ACC112 (cell line): ENCODE data around the gene ZBTB8OS.
"Not testable (repeated sequence)": the region's sequence is repeated elsewhere in the genome, so short reads cannot be mapped to it uniquely, and the experiment has no call there.

Source experiments
- H2AFZ ChIP-seq: fragments of 200-600 bp; sonication (generic); one replicate; pipeline ENCODE4 v1.6.0; 2017; ENCODE audit warnings: antibody characterized with exemption, low read length; ENCODE audit not compliant: unreplicated experiment
- H3K27ac ChIP-seq: fragments of 200-600 bp; sonication (generic); 2 replicates; pipeline ENCODE4 v1.5.1; 2014; ENCODE audit warnings: low read depth, mild to moderate bottlenecking, antibody characterized with exemption, low read length, moderate library complexity
- H3K27me3 ChIP-seq: fragments of 200-600 bp; sonication (generic); 2 replicates; pipeline ENCODE4 v1.6.1; 2014; ENCODE audit warnings: mild to moderate bottlenecking, antibody characterized with exemption, low read length, moderate library complexity, mixed read lengths; ENCODE audit not compliant: insufficient read depth
- H3K36me3 ChIP-seq: fragments of 200-600 bp; sonication (generic); 2 replicates; pipeline ENCODE4 v1.6.1; 2016; ENCODE audit warnings: mild to moderate bottlenecking, antibody characterized with exemption, low read length, moderate library complexity, mixed read lengths; ENCODE audit not compliant: insufficient read depth
- H3K4me1 ChIP-seq: fragments of 200-600 bp; sonication (generic); one replicate; pipeline ENCODE4 v1.6.1; 2016; ENCODE audit warnings: low read length, mixed read lengths; ENCODE audit not compliant: insufficient read depth, unreplicated experiment, control insufficient read depth
- H3K4me3 ChIP-seq: fragments of 200-600 bp; sonication (generic); 2 replicates; pipeline ENCODE4 v1.5.1; 2014; ENCODE audit warnings: mild to moderate bottlenecking, low read depth, low read length
- H3K79me2 ChIP-seq: fragments of 200-600 bp; sonication (generic); one replicate; pipeline ENCODE4 v1.6.0; 2016; ENCODE audit warnings: low read length; ENCODE audit not compliant: control insufficient read depth, unreplicated experiment, insufficient read depth

Gene ZBTB8OS

DNA sequence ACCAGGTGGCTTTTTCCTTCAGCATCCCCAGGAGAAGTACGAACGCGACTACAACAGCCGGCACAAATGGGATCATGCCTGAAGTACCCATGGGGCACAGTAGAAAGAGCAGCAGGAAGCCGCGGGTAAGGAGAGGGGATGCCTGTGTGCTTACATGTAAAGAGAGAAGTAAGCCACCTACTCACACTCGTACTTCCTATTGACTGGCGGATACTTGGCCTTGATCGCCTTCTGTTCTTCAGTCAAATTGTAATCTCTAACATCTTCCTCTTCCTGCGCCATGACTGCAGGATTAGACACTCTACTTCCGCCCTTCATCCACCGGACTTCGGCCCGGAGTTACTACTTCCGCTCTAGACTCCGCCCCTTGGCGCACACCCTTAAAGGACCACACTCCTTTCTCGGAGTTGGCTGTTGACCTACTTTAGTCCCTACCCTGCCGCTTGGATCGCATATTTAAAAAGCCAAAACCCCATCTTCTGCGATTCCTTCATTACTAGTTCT is at the start of gene ZBTB8OS:
Gene ZBTB8OS, minus strand, starts transcription at position 303 of the 504 bp plus-strand sequence. Its CDS starts 21 bp downstream, at position 282.
- H3K27ac ChIP-seq = peak within 1 kb of the TSS; percentile 98
- H3K36me3 ChIP-seq = peaks cover 29% of the 10 kb centered on the region
- H3K4me3 ChIP-seq = peak within 1 kb of the TSS; percentile 95
- peaks cover 74% of the 10 kb centered on the region for H3K79me2 ChIP-seq
- no peaks in the 10 kb centered on the region for H3K27me3 ChIP-seq
- peak within 1 kb of the TSS; percentile 99 for H2AFZ ChIP-seq
- peaks cover 30% of the 10 kb centered on the region for H3K4me1 ChIP-seq

GRCh38 chr1:32696996-32697395 is 46.6 kb upstream of the ZBTB8OS start:
- not testable (repeated sequence) for H2AFZ ChIP-seq, H3K36me3 ChIP-seq, H3K27me3 ChIP-seq, H3K4me3 ChIP-seq, H3K27ac ChIP-seq
- peaks cover 24% of the 10 kb centered on the region for H3K4me1 ChIP-seq
- peaks cover 13% of the 10 kb centered on the region for H3K79me2 ChIP-seq

DNA sequence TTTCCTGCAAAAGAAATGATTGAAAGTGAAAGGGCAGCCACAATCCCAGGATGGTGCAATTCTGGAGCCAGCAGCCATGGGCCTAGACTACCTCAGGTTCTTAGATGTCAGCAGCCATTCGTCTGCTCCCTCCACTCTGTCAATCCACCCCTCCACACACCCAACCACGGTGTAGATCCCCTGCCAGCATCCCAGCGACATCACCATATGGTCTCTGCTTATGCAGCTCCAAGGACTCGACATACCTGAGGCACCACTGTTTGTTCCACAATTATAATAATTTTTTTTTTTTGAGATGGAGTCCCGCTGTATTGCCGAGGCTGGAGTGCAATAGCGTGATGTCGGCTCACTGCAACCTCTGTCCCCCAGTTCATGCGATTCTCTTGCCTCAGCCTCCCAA is 45.7 kb upstream of the ZBTB8OS start:
- H3K27me3 ChIP-seq = no peaks in the 10 kb centered on the region
- peaks cover 17% of the 10 kb centered on the region for H3K4me1 ChIP-seq
- H3K27ac ChIP-seq = no peak overlapping the region; the same call in 1 of the 2 replicates
- H3K79me2 ChIP-seq = peaks cover 9% of the 10 kb centered on the region
- H3K4me3 ChIP-seq = no peak overlapping the region
- H2AFZ ChIP-seq = no peak overlapping the region
- H3K36me3 ChIP-seq = 0 out of 2 replicates have a peak, but pooled peaks cover 3% of the 10 kb centered on the region

- H2AFZ ChIP-seq = no peak overlapping the region
- peak overlapping the region; percentile 22 for H3K27ac ChIP-seq
Observed at GRCh38 chr1:32695098-32695904, 45.0 kb upstream of the ZBTB8OS start.

GRCh38 chr1:32693455-32694174 is 43.3 kb upstream of the ZBTB8OS start:
- Histone ChIP-seq H3K27me3 (no peaks in the 10 kb centered on the region), H3K4me1 (peaks cover 13% of the 10 kb centered on the region), H3K79me2 (peaks cover 4% of the 10 kb centered on the region), H3K27ac (no peak overlapping the region), H3K36me3 (0 out of 2 replicates have a peak, but pooled peaks cover 3% of the 10 kb centered on the region), H3K4me3 (no peak overlapping the region), H2AFZ (no peak overlapping the region)

More at GRCh38 chr1:32695098-32695904, 45.0 kb upstream of the ZBTB8OS start:
- Histone ChIP-seq H3K27me3 (no peaks in the 10 kb centered on the region), H3K79me2 (peaks cover 9% of the 10 kb centered on the region), H3K36me3 (0 out of 2 replicates have a peak, but pooled peaks cover 3% of the 10 kb centered on the region), H3K4me1 (peaks cover 17% of the 10 kb centered on the region), H3K4me3 (no peak overlapping the region)

DNA sequence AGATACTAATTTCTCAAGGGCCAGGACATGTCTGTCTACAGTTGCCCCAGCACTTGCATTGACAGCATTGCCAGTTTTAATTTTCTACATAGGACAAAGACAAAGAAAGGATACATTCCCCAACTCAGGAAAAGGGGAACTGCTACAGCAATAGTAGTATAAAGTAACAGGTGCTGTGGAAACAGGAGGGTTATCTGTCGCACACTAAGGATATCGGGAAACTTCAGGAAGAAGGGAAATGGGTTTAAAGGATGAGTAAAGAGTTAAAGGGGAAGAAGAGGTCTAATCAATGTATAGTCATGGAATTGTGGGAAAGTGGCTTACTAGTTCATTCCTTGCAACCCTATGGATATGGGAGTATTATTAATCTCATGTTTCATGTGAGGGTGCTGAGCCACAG is 36.0 kb upstream of the ZBTB8OS start:
- H2AFZ ChIP-seq = no peak overlapping the region
- peaks cover 13% of the 10 kb centered on the region for H3K36me3 ChIP-seq
- no peaks in the 10 kb centered on the region for H3K4me1 ChIP-seq
- H3K27ac ChIP-seq = no peak overlapping the region
- H3K79me2 ChIP-seq = peaks cover 3% of the 10 kb centered on the region
- no peaks in the 10 kb centered on the region for H3K27me3 ChIP-seq
- H3K4me3 ChIP-seq = no peak overlapping the region

GRCh38 chr1:32685498-32685897 is 35.1 kb upstream of the ZBTB8OS start:
- Histone ChIP-seq H3K36me3 (peaks cover 22% of the 10 kb centered on the region), H3K79me2 (peaks cover 3% of the 10 kb centered on the region), H3K27me3 (no peaks in the 10 kb centered on the region), H2AFZ (no peak overlapping the region), H3K27ac (no peak overlapping the region), H3K4me3 (no peak overlapping the region), H3K4me1 (no peaks in the 10 kb centered on the region)

DNA sequence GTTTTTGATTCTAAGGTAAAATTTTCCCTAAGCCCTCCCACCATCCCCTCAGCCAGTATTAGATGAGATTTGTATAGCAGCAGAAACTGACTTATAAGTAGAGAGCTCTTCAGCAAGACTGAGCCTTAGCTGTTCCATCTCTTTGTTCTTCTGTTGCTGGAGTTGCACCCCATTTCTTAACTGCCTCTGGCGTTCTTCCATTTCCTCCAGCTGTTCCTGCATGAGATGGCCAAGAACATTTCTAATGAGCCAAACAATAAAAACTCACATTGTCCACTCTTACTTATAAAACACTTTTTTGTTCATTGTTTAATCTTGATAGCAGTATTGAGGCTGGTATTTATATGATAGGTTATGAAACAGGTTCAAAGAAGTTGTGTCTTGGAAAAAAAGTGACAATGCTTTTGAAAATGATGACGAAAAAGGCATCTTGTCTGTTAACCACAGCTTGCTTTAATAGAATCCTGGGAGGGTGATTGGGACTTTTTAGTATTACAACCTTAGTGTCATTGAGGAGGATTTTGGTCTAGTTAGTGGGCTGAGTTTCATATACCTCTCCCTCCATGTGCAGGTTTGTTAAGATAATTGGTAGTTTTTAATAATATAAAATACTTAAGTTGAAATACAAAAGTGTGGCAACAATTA is 33.9 kb upstream of the ZBTB8OS start:
- Histone ChIP-seq H3K4me1 (no peaks in the 10 kb centered on the region), H3K27ac (peak overlapping the region; percentile 7; the same call in 1 of the 2 replicates), H3K79me2 (peaks cover 3% of the 10 kb centered on the region), H3K36me3 (peaks cover 27% of the 10 kb centered on the region), H2AFZ (no peak overlapping the region), H3K27me3 (no peaks in the 10 kb centered on the region), H3K4me3 (no peak overlapping the region)

DNA sequence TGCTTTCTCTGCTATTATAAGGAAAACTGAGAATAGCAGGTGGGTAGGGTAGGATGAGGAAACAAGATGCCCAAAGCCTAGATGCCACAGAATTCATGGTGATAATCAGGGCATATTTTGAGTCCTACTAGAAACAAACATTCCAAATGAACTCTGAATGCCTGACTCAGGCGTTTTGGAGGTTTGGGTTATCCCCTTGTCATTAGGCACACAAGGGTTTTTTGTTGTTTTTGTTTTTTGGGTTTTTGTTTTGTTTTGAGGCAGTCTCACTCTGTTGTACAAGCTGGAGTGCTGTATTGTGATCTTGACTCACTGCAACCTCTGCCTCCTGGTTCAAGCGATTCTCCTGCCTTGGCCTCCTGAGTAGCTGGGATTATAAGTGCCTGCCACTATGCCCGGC is 33.0 kb upstream of the ZBTB8OS start:
- no peak overlapping the region for H3K4me3 ChIP-seq
- H3K27me3 ChIP-seq = no peaks in the 10 kb centered on the region
- no peak overlapping the region for H3K27ac ChIP-seq
- peaks cover 3% of the 10 kb centered on the region for H3K79me2 ChIP-seq
- no peaks in the 10 kb centered on the region for H3K4me1 ChIP-seq
- H3K36me3 ChIP-seq = peaks cover 34% of the 10 kb centered on the region
- no peak overlapping the region for H2AFZ ChIP-seq

GRCh38 chr1:32681999-32682398 is 31.6 kb upstream of the ZBTB8OS start:
- Histone ChIP-seq H3K4me1 (no peaks in the 10 kb centered on the region), H3K36me3 (peaks cover 40% of the 10 kb centered on the region), H3K27ac (no peak overlapping the region)

More at GRCh38 chr1:32681999-32682398, 31.6 kb upstream of the ZBTB8OS start:
- Histone ChIP-seq H3K79me2 (peaks cover 3% of the 10 kb centered on the region), H3K4me3 (no peak overlapping the region), H2AFZ (no peak overlapping the region), H3K27me3 (no peaks in the 10 kb centered on the region)
